Skin of body (tissue), 2 donors: ENCODE results near the gene SP6. TPM values are rescaled to one million over a fixed set of nuclear protein-coding genes. Genes with fewer than 3 reads are reported as not detected.

Source experiments
- DNase-seq: peaks from one replicate; lab custom pipeline; 2025; lab: John Stamatoyannopoulos, UW
- total RNA-seq: library from RNA; depleted of rRNA; stranded (reverse); fragments of >200 nt; gene quantifications from one replicate; pipeline ENCODE4 v1.2.3, GENCODE V29; 2014

The SP6 gene
- total RNA-seq, 1 donor from 2014 or later = 10.2 TPM

DNA sequence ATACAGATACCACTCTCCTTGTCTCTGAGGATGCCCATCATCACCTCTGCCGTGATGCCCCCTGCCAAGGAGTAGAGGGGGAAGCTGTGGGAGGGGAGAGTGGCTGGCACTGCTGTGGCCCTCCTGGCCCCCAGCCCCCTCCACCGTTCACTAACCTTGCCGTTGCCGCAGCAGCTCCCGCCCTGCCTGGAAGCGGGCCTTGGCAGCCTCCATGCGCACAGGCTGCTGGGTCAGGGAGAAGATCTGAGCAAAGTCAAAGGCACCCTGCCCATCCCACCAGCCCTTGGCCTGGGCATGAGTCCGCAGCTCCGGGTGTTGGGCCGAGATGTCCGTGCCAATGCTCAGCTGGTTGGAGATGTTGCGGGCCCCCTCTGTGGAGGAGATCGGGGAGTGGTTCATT is 12.3 kb downstream of the SP6 start:
- no peak for DNase-seq

DNA sequence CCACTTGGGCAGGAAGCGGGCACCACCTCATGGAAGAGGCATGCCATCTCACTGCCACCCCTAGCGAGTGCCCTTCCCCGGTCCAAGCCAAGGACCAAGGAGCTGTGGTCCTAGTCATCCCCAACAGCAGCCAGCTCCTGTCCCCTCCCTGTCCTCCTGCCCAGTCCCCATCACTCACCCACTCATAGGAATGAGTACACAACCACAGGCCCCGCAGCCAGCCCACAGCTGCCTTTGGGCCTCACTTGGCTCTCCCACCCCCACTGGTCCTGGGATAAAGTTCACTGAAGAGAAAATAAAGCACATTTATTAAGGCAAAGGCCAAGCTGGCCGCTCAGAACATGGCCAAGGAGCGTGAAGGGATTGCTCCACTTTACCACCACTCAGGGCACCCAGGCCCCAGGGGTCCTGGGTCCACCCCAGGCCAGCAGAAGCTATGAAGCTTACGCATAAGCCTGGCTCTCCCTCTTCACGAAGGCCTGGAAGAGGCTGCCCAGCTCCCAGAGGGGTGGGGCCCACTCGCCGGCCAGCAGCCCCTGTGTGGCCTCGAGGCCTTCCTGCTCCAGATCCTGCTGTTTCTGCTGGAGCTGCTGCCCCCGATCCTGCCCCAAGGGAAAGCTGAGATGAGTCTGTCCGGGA is 13.4 kb downstream of the SP6 start:
- no peak for DNase-seq

DNA sequence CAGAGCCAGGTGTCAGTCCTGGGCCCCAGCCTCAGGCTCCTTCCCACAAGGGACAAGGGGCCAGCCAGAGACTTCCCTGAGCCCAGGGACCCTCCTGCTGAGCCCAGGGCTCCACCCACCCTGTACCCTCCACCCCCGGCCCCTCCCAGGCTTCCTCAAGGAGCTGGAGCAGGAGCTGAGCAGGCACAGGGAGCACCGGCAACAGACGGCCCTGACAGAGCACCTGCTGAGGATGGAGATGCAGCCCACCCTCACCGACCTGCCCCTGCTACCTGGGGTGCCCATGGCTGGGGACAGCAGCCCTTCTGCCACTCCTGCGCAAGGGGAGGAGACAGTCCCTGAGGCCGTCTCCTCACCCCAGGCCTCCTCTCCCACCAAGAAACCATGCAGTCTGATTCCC is 14.4 kb downstream of the SP6 start:
- no peak for DNase-seq

DNA sequence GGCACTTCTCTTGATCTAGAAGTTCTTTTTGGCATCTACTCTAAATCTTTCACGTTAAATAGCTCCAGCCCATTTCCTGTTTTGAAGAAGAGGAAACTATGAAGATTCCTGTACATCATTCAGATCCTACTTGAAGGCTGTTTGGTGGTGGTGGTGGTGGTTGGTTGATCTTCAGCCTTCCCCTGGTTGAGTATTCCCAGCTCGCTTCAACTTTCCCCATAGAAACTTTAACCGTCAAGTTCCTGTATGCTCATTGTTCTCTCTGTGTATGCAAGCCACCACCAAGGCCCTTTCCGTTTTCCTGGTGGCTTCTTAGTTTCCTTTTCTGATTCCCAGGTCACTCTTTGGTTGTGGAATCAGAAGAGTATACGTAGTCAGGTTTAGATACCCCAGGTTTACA is 16.2 kb downstream of the SP6 start:
- no peak for DNase-seq

DNA sequence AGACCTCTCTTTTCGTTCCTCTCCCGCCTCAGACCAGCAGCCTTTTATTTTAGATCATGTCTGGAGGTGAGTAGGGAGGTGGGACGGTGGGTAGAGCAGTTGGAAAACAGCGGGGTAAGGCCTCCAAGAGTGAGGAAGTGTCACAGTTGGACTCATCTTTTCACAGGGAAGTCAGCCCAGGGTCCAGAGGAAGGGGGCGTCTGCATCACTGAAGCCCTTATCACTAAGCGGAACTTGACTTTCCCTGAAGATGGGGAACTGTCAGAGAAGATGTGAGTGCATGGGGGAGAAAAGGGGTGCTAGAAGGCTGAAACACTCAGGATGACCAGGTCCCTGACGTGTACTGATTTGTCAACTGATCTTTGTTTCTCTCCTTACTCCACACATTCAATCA is 19.0 kb downstream of the SP6 start:
- DNase-seq = no peak

DNA sequence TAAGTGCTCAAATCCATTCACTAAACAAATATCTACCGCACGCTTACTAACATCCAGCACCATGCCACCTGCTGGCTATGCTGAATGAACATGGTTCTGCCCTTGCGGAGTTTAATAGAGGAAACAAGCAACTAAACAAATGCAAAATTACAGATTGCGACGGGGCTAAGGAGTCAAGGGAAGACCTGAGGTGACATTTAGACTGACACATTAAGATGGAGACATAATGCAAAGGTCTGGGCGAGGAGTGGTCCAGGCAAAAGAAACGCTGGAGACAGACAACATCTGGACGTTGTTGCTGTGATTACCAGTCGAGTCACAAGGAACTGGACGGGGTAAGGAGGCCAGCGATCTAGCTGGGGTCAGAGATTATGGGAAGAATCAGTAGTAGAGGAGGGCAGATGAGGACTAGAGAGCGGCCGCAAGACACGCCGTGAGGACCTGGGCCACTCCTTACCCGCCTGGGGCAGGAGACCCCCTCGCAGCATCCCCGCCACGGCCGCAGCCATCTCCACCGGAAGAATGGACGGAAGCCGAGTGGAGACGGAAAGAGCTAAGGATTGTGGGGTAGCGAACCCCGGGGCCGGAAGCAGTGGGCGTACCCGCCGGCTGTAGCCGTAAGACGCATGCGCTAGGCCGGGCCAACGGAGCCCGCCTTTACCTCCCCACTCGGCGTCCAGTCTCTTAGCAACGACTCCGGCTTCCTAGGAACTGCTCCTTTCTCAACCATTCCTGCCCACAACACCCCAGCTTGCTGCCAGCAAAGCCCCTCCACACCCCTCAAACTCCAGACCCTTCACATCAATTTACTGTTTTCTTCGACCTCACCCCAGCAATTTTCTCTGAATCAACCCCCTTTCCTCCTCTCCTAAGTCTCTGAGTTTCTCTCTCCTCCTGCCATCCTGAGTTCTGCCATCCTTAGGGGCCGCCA is 19.7 kb downstream of the SP6 start, which contains the start of the genes LRRC46 and MRPL10:
Gene LRRC46, plus strand, starts transcription at position 668 of the 931 bp plus-strand sequence. CDS start 320 bp downstream, outside the sequence.
Gene MRPL10, minus strand, starts transcription at position 539 of the 931 bp plus-strand sequence. Its CDS starts 30 bp downstream, at position 509.
- DNase-seq = peak; percentile 92

DNA sequence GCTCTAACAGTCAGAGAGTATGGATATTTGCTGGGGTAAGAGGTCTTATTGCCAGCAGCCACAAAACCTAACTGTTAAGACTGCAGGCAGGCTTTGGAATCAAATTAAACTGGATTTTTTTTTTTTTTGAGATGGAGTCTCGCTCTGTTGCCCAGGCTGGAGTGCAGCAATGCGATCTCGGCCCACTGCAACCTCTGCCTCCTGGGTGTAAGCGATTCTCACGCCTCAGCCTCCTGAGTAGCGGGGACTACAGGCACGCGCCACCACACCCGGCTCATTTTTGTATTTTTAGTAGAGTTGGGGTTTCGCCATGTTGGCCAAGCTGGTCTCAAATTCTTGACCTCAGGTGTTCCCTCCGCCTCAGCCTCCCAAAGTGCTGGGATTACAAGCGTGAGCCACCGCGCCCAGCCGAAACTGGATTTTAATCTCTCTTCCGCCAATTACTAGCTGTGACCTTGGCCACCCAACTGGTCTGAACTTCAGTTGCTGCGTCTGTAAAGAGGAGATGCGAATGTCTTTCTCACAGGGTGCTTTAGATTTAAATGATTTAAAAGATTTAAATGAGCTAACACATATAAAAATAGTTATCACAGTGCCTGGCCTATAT is 20.5 kb downstream of the SP6 start:
- DNase-seq = no peak

DNA sequence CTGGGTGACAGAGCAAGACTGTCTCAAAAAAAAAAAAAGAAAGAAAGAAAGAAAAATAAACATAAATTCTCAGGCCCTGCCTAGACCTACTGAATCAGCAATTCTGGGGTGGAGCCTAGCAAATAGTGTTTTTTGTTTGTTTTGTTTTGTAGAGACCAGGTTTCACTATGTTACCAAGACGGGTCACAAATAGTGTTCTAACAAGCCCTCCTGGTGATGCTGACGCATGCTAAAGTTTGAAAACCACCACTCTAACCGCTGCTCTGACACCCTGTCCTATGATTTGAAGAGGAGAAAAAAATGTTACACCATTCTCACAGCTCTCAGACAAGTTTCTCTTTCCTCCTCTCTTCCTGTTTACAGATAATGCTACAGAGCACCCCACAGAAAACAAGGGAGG is 21.1 kb downstream of the SP6 start:
- DNase-seq = no peak

DNA sequence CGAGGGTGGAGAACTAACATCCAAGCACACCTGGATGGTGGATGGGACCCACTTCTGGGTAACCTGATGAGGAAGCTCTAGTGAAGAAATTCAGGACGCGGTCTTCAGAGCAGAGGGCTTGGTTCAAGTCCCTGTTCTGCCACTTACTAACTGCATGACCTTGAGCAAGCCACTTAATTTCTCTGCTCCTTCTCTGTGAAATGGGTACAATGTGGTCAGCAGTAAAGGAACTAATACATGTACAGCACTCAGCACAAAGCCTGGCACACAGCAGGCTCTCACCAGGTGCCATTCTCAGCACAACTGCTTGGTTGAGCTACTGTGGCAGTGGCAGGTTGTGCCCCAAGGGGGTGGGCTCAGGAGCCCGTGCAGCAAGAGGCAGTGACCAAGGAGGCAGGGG is 27.4 kb downstream of the SP6 start:
- DNase-seq = no peak

DNA sequence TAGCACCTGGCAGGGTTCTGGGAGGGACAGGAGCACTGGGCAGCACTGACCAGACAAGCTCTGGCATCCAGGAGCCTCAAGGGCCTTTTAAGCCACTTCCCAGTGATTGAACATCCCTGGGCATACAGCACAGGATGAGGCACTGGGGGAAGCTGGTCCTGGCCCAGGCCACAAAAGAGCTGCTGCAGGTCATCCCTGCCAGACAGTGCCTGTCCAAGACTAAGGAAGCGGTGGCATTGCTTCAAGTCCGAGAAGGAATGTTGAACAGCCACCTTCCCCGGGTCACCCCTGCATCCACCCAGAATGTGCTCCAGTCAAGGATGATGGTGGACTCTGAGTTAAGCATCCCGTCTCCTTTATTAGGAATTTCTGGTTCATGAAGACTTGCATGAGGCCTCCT is 28.2 kb downstream of the SP6 start:
- no peak for DNase-seq

DNA sequence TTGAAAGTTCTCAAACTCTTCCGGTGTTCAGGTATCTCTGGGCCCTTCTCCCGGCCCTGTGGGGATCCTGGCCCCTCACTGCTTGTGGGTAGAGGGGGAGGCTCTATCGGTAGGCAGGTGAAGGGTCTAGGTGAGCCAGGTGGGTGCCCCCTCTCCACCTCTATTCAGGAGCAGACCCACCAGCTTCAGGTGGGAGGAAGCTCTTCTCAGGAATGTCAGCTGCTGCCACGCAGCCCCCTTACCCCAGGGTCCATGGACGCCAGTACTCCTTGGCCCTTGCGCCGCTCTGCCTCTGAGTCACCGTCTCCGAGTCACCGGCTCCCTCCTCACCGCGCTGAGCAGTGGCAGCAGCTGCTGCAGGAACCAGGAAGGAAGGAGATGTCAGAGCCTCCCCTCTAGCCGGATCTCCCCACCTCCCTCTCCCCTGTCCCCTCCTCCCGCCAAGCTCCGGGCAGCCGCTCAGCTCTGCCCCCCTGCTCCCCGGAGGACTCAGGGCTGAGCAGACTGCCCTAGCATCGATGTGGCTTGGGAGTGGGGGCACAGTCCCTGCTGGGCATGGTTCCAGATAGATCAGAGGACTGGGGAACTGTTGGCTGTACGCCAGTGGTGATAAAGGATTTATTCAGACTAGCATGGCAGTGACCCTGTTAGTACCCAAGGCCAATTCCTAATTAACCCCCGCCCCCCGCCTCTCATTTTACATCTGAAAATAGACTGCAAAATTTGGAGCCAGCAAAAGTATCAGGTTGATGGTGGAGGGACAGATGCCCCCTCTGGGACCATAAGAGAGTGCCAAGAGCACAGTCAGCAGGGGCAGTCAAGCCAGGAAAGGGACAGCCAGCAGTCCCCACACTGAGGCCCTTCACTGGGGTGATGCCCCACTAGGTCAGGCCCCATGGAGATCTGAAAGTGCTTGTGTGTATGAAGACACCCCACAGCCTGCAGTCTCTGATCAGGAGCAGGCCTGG is 29.3 kb downstream of the SP6 start, which contains the start of gene OSBPL7:
Gene OSBPL7, minus strand, starts transcription at position 371 of the 968 bp plus-strand sequence. CDS start 1,516 bp downstream, outside the sequence.
- DNase-seq = peak; percentile 54

DNA sequence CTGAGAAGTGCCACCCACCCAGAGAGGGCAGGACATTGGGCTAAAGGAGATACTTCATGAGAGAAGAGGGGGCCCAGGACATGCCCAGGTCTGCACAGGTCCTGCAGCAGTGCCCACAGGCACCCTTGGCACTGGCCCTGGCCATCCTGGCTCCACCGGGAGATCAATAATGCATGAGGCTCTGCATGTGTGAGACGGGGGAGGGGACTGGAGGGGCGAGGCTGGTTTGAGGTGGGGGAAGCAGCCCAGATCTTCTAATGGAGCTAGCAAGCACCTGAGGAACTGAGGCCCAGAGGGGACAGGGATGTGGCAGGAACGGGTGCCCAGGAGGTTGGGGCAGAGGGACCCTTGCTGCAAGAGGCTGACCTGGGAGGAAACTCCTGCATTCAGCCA is 29.9 kb downstream of the SP6 start:
- no peak for DNase-seq

DNA sequence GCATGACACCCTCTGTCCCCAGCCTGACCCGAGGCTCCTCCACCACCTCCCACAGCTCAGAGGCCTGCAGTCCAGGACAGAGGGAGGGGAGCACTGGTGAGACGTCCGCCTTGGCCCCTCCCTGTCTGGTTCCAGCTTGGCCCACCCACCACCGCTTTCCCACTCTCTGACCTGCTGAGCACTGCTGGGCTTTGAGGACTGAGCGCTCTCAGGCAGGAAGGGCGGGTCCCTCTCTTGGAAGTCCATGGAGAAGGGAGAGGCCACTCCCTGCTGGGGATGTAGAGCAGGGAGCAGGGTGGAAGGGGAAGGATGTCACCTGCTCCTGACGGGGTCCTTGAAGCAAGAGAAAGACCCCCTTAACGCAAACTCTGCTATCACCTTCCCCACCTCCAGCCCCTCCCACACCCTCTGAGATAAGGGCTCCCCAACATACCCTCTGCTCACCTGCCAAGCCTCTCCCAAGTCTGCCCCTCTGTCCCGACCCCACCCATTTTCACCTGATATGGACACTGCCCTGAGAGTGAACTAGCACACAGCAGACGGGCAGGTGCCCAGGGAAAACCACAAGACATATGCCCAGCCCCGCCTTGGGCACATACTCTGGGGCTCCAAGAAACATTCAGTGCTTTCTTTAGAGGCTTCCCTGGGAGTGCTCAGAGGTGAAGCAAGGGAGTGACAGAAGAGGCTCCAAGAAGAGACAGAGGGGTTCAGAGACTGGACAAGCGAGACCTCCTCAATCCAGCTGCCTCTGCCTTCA is 30.8 kb downstream of the SP6 start:
- DNase-seq = no peak

DNA sequence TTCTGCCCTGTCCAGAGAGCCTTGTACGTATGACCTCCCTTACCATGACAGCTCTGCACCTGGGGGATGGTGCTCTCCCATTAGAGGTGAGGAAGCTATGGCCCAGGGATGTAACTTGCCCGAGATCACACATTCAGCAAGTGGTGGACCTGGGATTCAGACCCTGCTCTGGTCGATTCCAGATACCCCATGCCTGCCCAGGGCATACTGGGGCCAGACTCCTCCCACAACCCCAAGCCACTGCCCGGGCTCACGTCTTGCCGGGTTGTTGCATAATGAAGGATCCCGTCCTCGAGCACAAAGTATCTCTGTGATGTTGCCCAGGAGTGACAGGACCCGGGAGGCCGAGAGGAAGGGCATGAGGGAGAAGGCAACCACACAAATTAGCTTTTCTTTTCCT is 31.5 kb downstream of the SP6 start:
- no peak for DNase-seq

DNA sequence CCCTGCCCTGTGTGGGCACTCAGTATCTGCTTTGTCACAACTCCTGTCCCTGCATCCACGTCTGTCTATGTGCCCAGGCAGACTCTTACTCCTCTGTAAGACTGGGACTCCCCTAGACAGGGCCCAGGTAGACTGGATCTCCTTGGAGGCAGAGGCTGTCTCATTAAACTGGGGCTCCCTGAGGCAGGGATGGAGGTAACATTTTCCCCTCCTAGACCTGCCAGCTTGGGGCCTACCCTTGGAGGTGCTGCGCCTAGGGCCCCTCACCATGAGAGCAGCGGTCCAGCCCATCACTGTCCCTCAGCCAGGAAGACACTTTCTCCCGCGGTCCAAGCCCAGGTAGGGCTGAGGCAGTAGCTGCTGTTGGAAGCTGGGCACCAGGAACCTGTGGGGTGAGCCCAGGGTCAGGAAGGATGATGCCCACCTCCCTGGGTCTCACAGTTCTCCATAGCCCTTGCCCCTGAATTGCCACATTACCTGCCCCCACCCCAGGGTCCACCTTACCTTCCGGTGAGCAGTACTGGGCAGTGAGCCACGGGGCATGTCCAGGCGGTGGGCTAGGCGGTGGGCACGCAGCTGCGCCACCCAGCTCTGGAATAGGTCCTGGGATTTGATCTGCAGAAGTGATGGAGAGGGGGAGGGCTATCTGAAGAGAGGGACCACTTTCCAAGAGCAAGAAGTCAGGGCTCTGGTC is 32.8 kb downstream of the SP6 start:
- no peak for DNase-seq

DNA sequence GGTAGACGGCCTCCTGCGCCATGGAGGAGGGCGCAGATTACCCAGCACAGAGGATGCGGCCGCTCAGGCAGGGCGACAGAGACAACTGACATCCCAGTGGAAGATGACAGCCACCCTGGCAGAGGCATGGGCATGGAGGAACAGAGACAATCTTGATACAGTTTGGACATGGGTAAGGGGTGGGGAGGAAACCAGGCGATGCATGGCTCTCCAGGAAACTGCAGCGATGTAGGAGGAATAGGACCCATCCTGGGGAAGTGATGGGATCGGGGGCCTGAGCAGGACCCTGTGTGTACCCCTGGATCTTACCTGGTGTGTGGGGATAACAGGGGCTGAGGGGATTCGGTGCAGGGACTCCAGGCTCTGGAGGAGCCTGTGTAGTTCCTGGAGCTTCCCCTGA is 34.0 kb downstream of the SP6 start:
- no peak for DNase-seq

DNA sequence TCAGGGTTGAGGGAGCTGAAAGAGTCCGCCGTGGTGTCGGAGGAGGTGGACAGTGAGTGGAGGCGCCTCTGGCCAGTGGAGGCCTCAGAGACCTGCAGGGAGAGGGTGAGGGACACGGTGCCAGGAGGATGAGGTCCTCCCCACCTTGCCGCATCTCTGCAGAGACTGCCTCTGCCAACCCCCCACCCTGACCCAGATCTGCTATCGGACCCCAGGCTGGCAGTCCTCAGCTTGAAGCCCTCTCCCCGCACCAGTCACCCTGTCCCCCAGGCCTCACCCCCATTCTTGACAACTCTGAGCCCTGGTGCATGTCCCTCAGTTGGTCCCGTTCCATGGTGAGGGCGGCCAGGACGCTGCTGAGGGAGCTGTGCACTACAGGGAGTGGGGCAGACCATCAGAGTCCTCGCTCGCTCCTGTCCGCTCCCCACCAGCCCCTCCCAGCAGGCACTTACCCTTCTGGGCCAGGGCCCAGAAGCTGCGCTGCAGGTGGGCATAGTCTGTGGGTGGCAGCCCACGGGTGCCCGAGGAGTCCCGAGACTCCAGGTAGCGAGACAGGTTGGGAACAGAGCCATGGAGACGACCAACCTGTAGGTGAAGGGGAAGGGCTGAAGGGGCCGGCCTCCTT is 34.7 kb downstream of the SP6 start:
- no peak for DNase-seq

DNA sequence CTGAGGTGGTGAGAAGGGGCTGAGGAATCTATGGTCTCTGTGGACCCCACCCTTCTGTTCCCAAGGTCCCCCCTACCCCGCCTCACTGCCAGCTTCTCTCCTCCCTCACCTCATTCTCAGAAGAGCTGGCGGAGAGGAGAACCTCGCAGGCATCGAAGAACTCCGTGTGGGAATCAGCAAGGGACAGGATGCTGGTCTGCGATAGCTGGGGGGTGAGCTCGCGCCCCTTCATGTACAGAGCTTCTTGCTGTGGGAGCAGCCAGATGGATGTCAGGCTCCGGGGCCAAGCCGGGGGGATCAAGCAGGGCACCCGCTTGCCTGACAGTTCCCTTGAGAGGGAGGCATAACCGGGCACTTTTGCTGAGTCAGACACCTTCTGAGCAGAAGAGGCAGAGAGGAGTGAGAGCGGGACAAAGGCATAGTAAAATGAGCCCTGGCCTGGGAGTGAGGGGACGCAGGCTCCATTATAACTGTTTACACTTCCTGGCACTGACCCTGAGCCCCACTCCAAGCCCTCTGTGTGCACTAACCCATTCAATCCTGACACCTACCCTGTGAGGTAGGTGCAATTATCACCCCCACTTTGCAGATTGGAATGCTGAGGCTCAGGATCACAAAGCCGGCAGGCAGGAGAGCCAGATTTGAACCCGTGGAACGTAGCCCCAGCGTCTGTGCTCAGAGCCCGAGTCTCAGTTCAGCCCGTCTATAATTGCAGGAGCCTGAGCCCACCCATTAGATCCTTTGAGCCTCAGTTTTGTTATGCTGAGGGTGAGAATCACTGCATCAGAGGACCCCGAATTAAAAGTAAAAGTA is 35.7 kb downstream of the SP6 start:
- DNase-seq = no peak
